Activated T-cell treated with anti-CD3 and anti-CD28 coated beads, Interleukin-2, amount 50 U/mL, for 72 hours (primary cell): ENCODE results near the gene TANC2. TPM values are rescaled to one million over a fixed set of nuclear protein-coding genes. Genes with fewer than 3 reads are reported as not detected.
"Not testable (repeated sequence)": the region's sequence is repeated elsewhere in the genome, so short reads cannot be mapped to it uniquely, and the experiment has no call there.

Experiments
- ATAC-seq, 2 donors: fragments of 150-1000 bp; cut with Tn5 transposase; replicated peaks in 1 of 2; 2 replicates each; pipeline ENCODE4 v1.10.0; 2021; ENCODE audit warnings: moderate library complexity in 2 of 2, mild to moderate bottlenecking in 1 of 2
- DNase-seq, 2 donors: peaks; one replicate each; pipeline ENCODE4 v3.0.0; 2021 to 2022; ENCODE audit warnings: mixed read lengths in 1 of 2
- H3K27ac Mint-ChIP-seq: one replicate; pipeline ENCODE4 v1.8.0; 2022; ENCODE audit warnings: mild to moderate bottlenecking, moderate library complexity, mixed read lengths
- H3K27me3 Mint-ChIP-seq: one replicate; pipeline ENCODE4 v1.8.0; 2022; ENCODE audit warnings: low read depth, mixed read lengths
- H3K36me3 Mint-ChIP-seq, 2 donors: one replicate each; pipeline ENCODE4 v1.8.0; 2022; ENCODE audit warnings: mixed read lengths in 2 of 2, mild to moderate bottlenecking in 1 of 2; ENCODE audit not compliant: insufficient read depth in 2 of 2
- H3K4me1 Mint-ChIP-seq: one replicate; pipeline ENCODE4 v1.8.0; 2022; ENCODE audit warnings: low read depth, mixed read lengths
- H3K4me3 Mint-ChIP-seq, 2 donors: one replicate each; pipeline ENCODE4 v1.8.0; 2022; ENCODE audit warnings: mild to moderate bottlenecking in 2 of 2, mixed read lengths in 2 of 2, moderate library complexity in 2 of 2
- H3K9me3 Mint-ChIP-seq, 2 donors: one replicate each; pipeline ENCODE4 v1.8.0; 2022; ENCODE audit warnings: mixed read lengths in 2 of 2
- total RNA-seq, 2 donors: library from RNA; stranded (reverse); gene quantifications; one replicate each; pipeline ENCODE4 v1.2.3, GENCODE V29; 2022

TANC2 gene
- total RNA-seq, 2 donors from 2014 or later, result 7.4 to 16.1 TPM

- Mint-ChIP-seq H3K27me3 (peaks cover 11% of the 10 kb centered on the region), H3K4me3 (no peak overlapping the region), H3K4me1 (peaks cover 21% of the 10 kb centered on the region), H3K27ac (no peak overlapping the region), H3K36me3 (no peaks in the 10 kb centered on the region), H3K9me3 (no peaks in the 10 kb centered on the region)
- ATAC-seq, result no peak
- no peak for DNase-seq
These were observed 4.6 kb downstream of the TANC2 start for GRCh38 chr17:62970610-62971009.

- Mint-ChIP-seq H3K27me3 (peaks cover 8% of the 10 kb centered on the region), H3K9me3 (peaks cover 2 to 3% of the 10 kb centered on the region in 2 donors), H3K36me3 (peaks cover under 1 to 2% of the 10 kb centered on the region in 2 donors), H3K27ac (no peak overlapping the region), H3K4me3 (no peak overlapping the region), H3K4me1 (peaks cover 16% of the 10 kb centered on the region)
- no peak for DNase-seq
- no peak for ATAC-seq
These were observed 5.8 kb downstream of the TANC2 start for GRCh38 chr17:62971853-62972252.

- no peaks in the 10 kb centered on the region for H3K27me3 Mint-ChIP-seq
- peaks cover 3 to 5% of the 10 kb centered on the region in 2 donors for H3K9me3 Mint-ChIP-seq
- no peaks in the 10 kb centered on the region for H3K4me1 Mint-ChIP-seq
- ATAC-seq, result no peak
- no peak overlapping the region for H3K27ac Mint-ChIP-seq
- no peak overlapping the region for H3K4me3 Mint-ChIP-seq
- H3K36me3 Mint-ChIP-seq, result peaks cover 3 to 4% of the 10 kb centered on the region in 2 donors
- DNase-seq, result no peak
These were observed 8.8 kb downstream of the TANC2 start for GRCh38 chr17:62974788-62975187.

- Mint-ChIP-seq H3K27me3 (no peaks in the 10 kb centered on the region), H3K36me3 (peaks cover 3 to 6% of the 10 kb centered on the region in 2 donors), H3K9me3 (peaks cover 3 to 5% of the 10 kb centered on the region in 2 donors), H3K27ac (no peak overlapping the region), H3K4me3 (no peak overlapping the region), H3K4me1 (no peaks in the 10 kb centered on the region)
- DNase-seq (no peak), ATAC-seq (no peak)
These were observed 9.2 kb downstream of the TANC2 start for GRCh38 chr17:62975206-62975605.

- not testable (repeated sequence) for H3K27ac Mint-ChIP-seq, ATAC-seq, H3K9me3 Mint-ChIP-seq, H3K27me3 Mint-ChIP-seq, H3K4me1 Mint-ChIP-seq, H3K4me3 Mint-ChIP-seq, H3K36me3 Mint-ChIP-seq, DNase-seq
These were observed 10.7 kb downstream of the TANC2 start for GRCh38 chr17:62976643-62977231.

GRCh38 chr17:62980842-62981241 lies 14.8 kb downstream of the TANC2 start:
- DNase-seq (no peak), ATAC-seq (no peak)
- Mint-ChIP-seq H3K27me3 (no peaks in the 10 kb centered on the region), H3K36me3 (peaks cover 11 to 23% of the 10 kb centered on the region in 2 donors), H3K27ac (no peak overlapping the region), H3K9me3 (peaks cover 14 to 19% of the 10 kb centered on the region in 2 donors), H3K4me3 (no peak overlapping the region), H3K4me1 (no peaks in the 10 kb centered on the region)

- DNase-seq (no peak), ATAC-seq (no peak)
- no peaks in the 10 kb centered on the region for H3K27me3 Mint-ChIP-seq
- no peak overlapping the region for H3K27ac Mint-ChIP-seq
- H3K4me1 Mint-ChIP-seq, result no peaks in the 10 kb centered on the region
- peaks cover 8 to 21% of the 10 kb centered on the region in 2 donors for H3K36me3 Mint-ChIP-seq
- H3K4me3 Mint-ChIP-seq, result no peak overlapping the region
- peaks cover 13 to 17% of the 10 kb centered on the region in 2 donors for H3K9me3 Mint-ChIP-seq
These were observed 15.9 kb downstream of the TANC2 start for GRCh38 chr17:62981933-62982332.

- no peaks in the 10 kb centered on the region for H3K4me1 Mint-ChIP-seq
- ATAC-seq (no peak), DNase-seq (no peak)
- peaks cover 13 to 15% of the 10 kb centered on the region in 2 donors for H3K9me3 Mint-ChIP-seq
- peaks cover 8 to 18% of the 10 kb centered on the region in 2 donors for H3K36me3 Mint-ChIP-seq
- H3K27ac Mint-ChIP-seq, result no peak overlapping the region
- H3K4me3 Mint-ChIP-seq, result no peak overlapping the region
- H3K27me3 Mint-ChIP-seq, result no peaks in the 10 kb centered on the region
These were observed 18.8 kb downstream of the TANC2 start for GRCh38 chr17:62984801-62985200.

- H3K27ac Mint-ChIP-seq, result no peak overlapping the region
- H3K9me3 Mint-ChIP-seq, result peaks cover 13 to 15% of the 10 kb centered on the region in 2 donors
- H3K27me3 Mint-ChIP-seq, result no peaks in the 10 kb centered on the region
- H3K4me3 Mint-ChIP-seq, result no peak overlapping the region
- H3K4me1 Mint-ChIP-seq, result no peaks in the 10 kb centered on the region
- ATAC-seq, result no peak
- no peak for DNase-seq
- peaks cover 8 to 16% of the 10 kb centered on the region in 2 donors for H3K36me3 Mint-ChIP-seq
These were observed 20.5 kb downstream of the TANC2 start for GRCh38 chr17:62986549-62986948.

- no peaks in the 10 kb centered on the region for H3K27me3 Mint-ChIP-seq
- H3K27ac Mint-ChIP-seq, result no peak overlapping the region
- H3K4me1 Mint-ChIP-seq, result no peaks in the 10 kb centered on the region
- ATAC-seq, result no peak
- no peak overlapping the region for H3K4me3 Mint-ChIP-seq
- peaks cover 13 to 15% of the 10 kb centered on the region in 2 donors for H3K9me3 Mint-ChIP-seq
- peaks cover 8 to 16% of the 10 kb centered on the region in 2 donors for H3K36me3 Mint-ChIP-seq
- DNase-seq, result no peak
These were observed 21.1 kb downstream of the TANC2 start for GRCh38 chr17:62987136-62987535.

- ATAC-seq, result no peak
- no peak for DNase-seq
- peaks cover 7% of the 10 kb centered on the region in 2 donors for H3K9me3 Mint-ChIP-seq
- no peaks in the 10 kb centered on the region for H3K4me1 Mint-ChIP-seq
- H3K27ac Mint-ChIP-seq, result no peak overlapping the region
- H3K36me3 Mint-ChIP-seq, result peaks cover 4 to 7% of the 10 kb centered on the region in 2 donors
- H3K4me3 Mint-ChIP-seq, result no peak overlapping the region
- no peaks in the 10 kb centered on the region for H3K27me3 Mint-ChIP-seq
These were observed 23.5 kb downstream of the TANC2 start for GRCh38 chr17:62989501-62989900.

GRCh38 chr17:62994931-62995330 lies 28.9 kb downstream of the TANC2 start:
- Mint-ChIP-seq H3K36me3 (no peaks in the 10 kb centered on the region), H3K27me3 (no peaks in the 10 kb centered on the region), H3K4me3 (no peak overlapping the region), H3K4me1 (peaks cover 9% of the 10 kb centered on the region), H3K9me3 (no peaks in the 10 kb centered on the region), H3K27ac (no peak overlapping the region)
- ATAC-seq (no peak), DNase-seq (no peak)

GRCh38 chr17:62995377-62995885 lies 29.4 kb downstream of the TANC2 start:
- H3K27me3 Mint-ChIP-seq, result no peaks in the 10 kb centered on the region
- peaks cover 9% of the 10 kb centered on the region for H3K4me1 Mint-ChIP-seq
- no peaks in the 10 kb centered on the region for H3K9me3 Mint-ChIP-seq
- ATAC-seq, result peak; percentile 50 to 65
- no peak overlapping the region for H3K4me3 Mint-ChIP-seq
- H3K27ac Mint-ChIP-seq, result no peak overlapping the region
- no peaks in the 10 kb centered on the region for H3K36me3 Mint-ChIP-seq
- DNase-seq, result peak; percentile 35 to 38

- DNase-seq, result no peak
- no peak overlapping the region for H3K27ac Mint-ChIP-seq
- H3K4me1 Mint-ChIP-seq, result peaks cover 9% of the 10 kb centered on the region
- no peaks in the 10 kb centered on the region for H3K27me3 Mint-ChIP-seq
- ATAC-seq, result no peak
- H3K36me3 Mint-ChIP-seq, result no peaks in the 10 kb centered on the region
- no peaks in the 10 kb centered on the region for H3K9me3 Mint-ChIP-seq
- no peak overlapping the region for H3K4me3 Mint-ChIP-seq
These were observed 30.2 kb downstream of the TANC2 start for GRCh38 chr17:62996221-62996620.
